Peyer's patch (tissue), 4 donors: ENCODE results near the gene KIF26B.

ENCODE experiments used
- CTCF ChIP-seq, 6 experiments: fragments of 450-650 bp in 4 of 6; fragments of 200-600 bp in 2 of 6; sonication (generic) in 1 of 6; IDR thresholded peaks; one replicate each; pipeline ENCODE4 v1.5.1; 2017 to 2019; ENCODE audit warnings: antibody characterized with exemption in 6 of 6, mild to moderate bottlenecking in 3 of 6, moderate library complexity in 1 of 6
- POLR2A ChIP-seq, 2 donors: fragments of 450-650 bp; IDR thresholded peaks; one replicate each; pipeline ENCODE4 v1.5.1; 2017; ENCODE audit warnings: antibody characterized with exemption in 2 of 2, mild to moderate bottlenecking in 2 of 2, moderate library complexity in 2 of 2

GRCh38 chr1:245334827-245335490 lies 180.2 kb downstream of the KIF26B start:
- TF ChIP-seq CTCF (IDR thresholded peaks at IDR 0.05) (no peak), POLR2A (IDR thresholded peaks at IDR 0.05) (no peak)
